Neural cell (in vitro differentiated cells): Measurements from ENCODE around the gene SNX2.

Experiments used
- CTCF ChIP-seq: fragments of 450-650 bp; IDR thresholded peaks from 2 replicates; pipeline ENCODE4 v1.5.1; 2014; ENCODE audit warnings: antibody characterized with exemption, mild to moderate bottlenecking, moderate library complexity; ENCODE audit not compliant: poor library complexity, severe bottlenecking
- EP300 ChIP-seq: fragments of 450-650 bp; conservative IDR thresholded peaks from 2 replicates; pipeline ENCODE4 v1.6.1; 2014; ENCODE audit warnings: antibody characterized with exemption, mild to moderate bottlenecking, moderate library complexity; ENCODE audit not compliant: poor library complexity, severe bottlenecking
- EZH2 ChIP-seq: fragments of 200-600, 300-800 bp; shearing (Covaris generic), sonication (generic); IDR thresholded peaks from 2 replicates; pipeline ENCODE4 v1.6.1; 2014; ENCODE audit warnings: antibody characterized with exemption, low read length, borderline replicate concordance, mild to moderate bottlenecking; ENCODE audit not compliant: insufficient read depth, poor library complexity, severe bottlenecking
- POLR2AphosphoS5 ChIP-seq: IDR thresholded peaks from 2 replicates; pipeline ENCODE4 v1.6.1; 2012
- RAD21 ChIP-seq: fragments of 450-650 bp; conservative IDR thresholded peaks from 2 replicates; pipeline ENCODE4 v1.6.1; 2014; ENCODE audit warnings: antibody characterized with exemption, mild to moderate bottlenecking, moderate library complexity
- REST ChIP-seq: IDR thresholded peaks from 2 replicates; pipeline ENCODE4 v1.6.1; 2012; ENCODE audit warnings: borderline replicate concordance
- SMC3 ChIP-seq: fragments of 450-650 bp; conservative IDR thresholded peaks from 2 replicates; pipeline ENCODE4 v1.6.1; 2014; ENCODE audit warnings: antibody characterized with exemption, mild to moderate bottlenecking, moderate library complexity; ENCODE audit not compliant: poor library complexity
- TAF1 ChIP-seq: IDR thresholded peaks from 2 replicates; pipeline ENCODE4 v1.6.1; 2012; ENCODE audit warnings: low read depth

- TF ChIP-seq CTCF (no peak), POLR2AphosphoS5 (no peak), EP300 (no peak), EZH2 (no peak), REST (no peak), RAD21 (no peak), TAF1 (no peak), SMC3 (no peak)
Measured at GRCh38 chr5:122772446-122772845, 2.4 kb upstream of the SNX2 start.
